GM12878 (cell line): ENCODE results near the gene SCAMP5. TPM values are rescaled to one million over a fixed set of nuclear protein-coding genes. Genes with fewer than 3 reads are reported as not detected.

Source experiments
- ATAC-seq: fragments of 200-7000 bp; cut with Tn5 transposase; 3 replicates; pipeline ENCODE4 v1.9.1; 2020; ENCODE audit warnings: mild to moderate bottlenecking, moderate library complexity
- BruUV-seq: library from RNA; stranded (reverse); fragments of 400-500 nt; replicated peaks from 2 replicates; lab custom pipeline; 2021; lab: Mats Ljungman, UMichigan
- CTCF ChIA-PET: fragments of 300-600 bp; sonication (Branson Sonifier 250); formaldehyde crosslinking; extraction: SDS; loops from one replicate; lab custom pipeline; 2021; ENCODE audit warnings: inconsistent platforms; lab: Yijun Ruan, JAX
- POLR2A ChIA-PET: fragments of 350-600 bp; formaldehyde crosslinking; extraction: SDS; loops from one replicate; lab custom pipeline; 2021; ENCODE audit warnings: inconsistent platforms; lab: Charles Lee
- RAD21 ChIA-PET: fragments of 300-600 bp; sonication (Branson Sonifier 250); formaldehyde crosslinking; loops from one replicate; lab custom pipeline; 2023; ENCODE audit warnings: antibody characterized with exemption; ENCODE audit not compliant: unreplicated experiment; lab: Charles Lee
- SMC1A ChIA-PET: fragments of 300-600 bp; sonication (Branson Sonifier 250); formaldehyde crosslinking; loops from one replicate; lab custom pipeline; 2023; ENCODE audit not compliant: unreplicated experiment, uncharacterized antibody; lab: Charles Lee
- DNase-seq: peaks from one replicate; pipeline ENCODE4 v3.0.0-alpha.2; 2011; ENCODE audit warnings: low read depth, low spot score
- FAIRE-seq: peaks from 3 replicates; lab custom pipeline; 2011; peaks lifted over from hg19 to GRCh38; lab: Jason Lieb, UNC
- H2AFZ ChIP-seq: 2 replicates; pipeline ENCODE4 v1.6.0; 2011; ENCODE audit warnings: low read depth, low read length, control low read depth; ENCODE audit not compliant: control insufficient read depth
- H3K27ac ChIP-seq: 2 replicates; pipeline ENCODE4 v1.5.1; 2011; ENCODE audit warnings: control low read depth; ENCODE audit not compliant: control insufficient read depth, insufficient read depth
- H3K27me3 ChIP-seq, 2 experiments: replicated peaks in 1 of 2; 2 replicates each; pipeline versions ENCODE4 v1.6.0 to v1.6.1; 2011; ENCODE audit warnings: low read length in 1 of 2; ENCODE audit not compliant: control insufficient read depth in 2 of 2, insufficient read depth in 2 of 2
- H3K36me3 ChIP-seq, 2 experiments: 2 replicates each; pipeline ENCODE4 v1.5.1; 2011; ENCODE audit warnings: low read length in 1 of 2; ENCODE audit not compliant: control insufficient read depth in 2 of 2, insufficient read depth in 2 of 2
- H3K4me1 ChIP-seq: 2 replicates; pipeline ENCODE4 v1.6.1; 2011; ENCODE audit warnings: mild to moderate bottlenecking, low read length, moderate library complexity, mixed read lengths; ENCODE audit not compliant: control insufficient read depth, insufficient read depth
- H3K4me2 ChIP-seq: 2 replicates; pipeline ENCODE4 v1.6.0; 2011; ENCODE audit warnings: control low read depth; ENCODE audit not compliant: control insufficient read depth, insufficient read depth
- H3K4me3 ChIP-seq: fragments of 200-600 bp; sonication (generic); 2 replicates; pipeline ENCODE4 v1.5.1; 2016
- H3K79me2 ChIP-seq: 2 replicates; pipeline ENCODE4 v1.6.0; 2011; ENCODE audit warnings: low read length; ENCODE audit not compliant: control insufficient read depth, insufficient read depth
- H3K9ac ChIP-seq: 2 replicates; pipeline ENCODE4 v1.8.0; 2011; ENCODE audit warnings: low read length, control low read depth, mixed read lengths; ENCODE audit not compliant: control insufficient read depth, insufficient read depth
- H3K9me3 ChIP-seq: replicated peaks from 3 replicates; pipeline ENCODE4 v1.5.1; 2011; ENCODE audit warnings: mild to moderate bottlenecking, low read length; ENCODE audit not compliant: control insufficient read depth, insufficient read depth
- H4K20me1 ChIP-seq: 2 replicates; pipeline ENCODE4 v1.6.0; 2011; ENCODE audit not compliant: control insufficient read depth, insufficient read depth
- ASH2L ChIP-seq: fragments of 300-600, 200-600 bp; sonication (generic); IDR thresholded peaks from 2 replicates; pipeline ENCODE4 v1.6.1; 2017; ENCODE audit warnings: low read depth, mild to moderate bottlenecking, borderline replicate concordance
- CEBPB ChIP-seq, 2 experiments: fragments of 150-350 bp in 1 of 2; IDR thresholded peaks; 2 replicates each; pipeline ENCODE4 v1.6.1; 2012 to 2014; ENCODE audit warnings: low read depth in 2 of 2, low read length in 2 of 2, borderline replicate concordance in 1 of 2, inconsistent platforms in 1 of 2
- CHD4 ChIP-seq: fragments of 200-600 bp; sonication (generic); IDR thresholded peaks from 2 replicates; pipeline ENCODE4 v1.6.1; 2016; ENCODE audit warnings: mild to moderate bottlenecking
- EP300 ChIP-seq, 2 experiments: fragments of 150-350 bp in 1 of 2; IDR thresholded peaks; 2 replicates each; pipeline ENCODE4 v1.6.1; 2011 to 2012; ENCODE audit warnings: low read depth in 2 of 2, low read length in 2 of 2, borderline replicate concordance in 1 of 2, improper control_type of control experiment in 1 of 2, inconsistent platforms in 1 of 2; ENCODE audit not compliant: control insufficient read depth in 1 of 2
- FOXM1 ChIP-seq: IDR thresholded peaks from 2 replicates; pipeline ENCODE4 v1.6.1; 2012; ENCODE audit warnings: low read depth, mild to moderate bottlenecking, inconsistent platforms, low read length, moderate library complexity
- IKZF1 ChIP-seq: fragments of 450-650 bp; conservative IDR thresholded peaks from 2 replicates; pipeline ENCODE4 v1.6.1; 2017; ENCODE audit warnings: antibody characterized with exemption, mild to moderate bottlenecking
- IKZF2 ChIP-seq, 2 experiments: fragments of 450-650 bp; IDR thresholded peaks; 2 replicates each; pipeline ENCODE4 v1.6.1; 2017; ENCODE audit warnings: mild to moderate bottlenecking in 2 of 2, moderate library complexity in 2 of 2
- NR2F1 ChIP-seq: fragments of 450-650 bp; conservative IDR thresholded peaks from 2 replicates; pipeline ENCODE4 v1.6.1; 2017; ENCODE audit warnings: mild to moderate bottlenecking
- POLR2AphosphoS2 ChIP-seq: IDR thresholded peaks from 2 replicates; pipeline ENCODE4 v1.6.1; 2011; ENCODE audit warnings: low read depth, mild to moderate bottlenecking, low read length, improper control_type of control experiment, moderate library complexity
- RFX5 ChIP-seq: IDR thresholded peaks from 2 replicates; pipeline ENCODE4 v1.6.1; 2011; ENCODE audit warnings: low read depth, low read length, improper control_type of control experiment
- SPI1 ChIP-seq: IDR thresholded peaks from 2 replicates; pipeline ENCODE4 v1.6.1; 2011; ENCODE audit warnings: low read depth, mild to moderate bottlenecking, low read length, moderate library complexity, borderline replicate concordance; ENCODE audit not compliant: insufficient read depth
- TCF12 ChIP-seq: IDR thresholded peaks from 2 replicates; pipeline ENCODE4 v1.6.1; 2011; ENCODE audit warnings: low read depth, mild to moderate bottlenecking, low read length
- TCF3 ChIP-seq: IDR thresholded peaks from 2 replicates; pipeline ENCODE4 v1.6.1; 2012; ENCODE audit warnings: low read depth, mild to moderate bottlenecking, low read length, borderline replicate concordance; ENCODE audit not compliant: insufficient read depth
- YY1 ChIP-seq: IDR thresholded peaks from 2 replicates; pipeline ENCODE4 v1.6.1; 2011; ENCODE audit warnings: low read depth, mild to moderate bottlenecking, low read length
- WGBS: methylation state at CpG from one replicate; pipeline ENCODE4 v1.1.6; 2016; ENCODE audit warnings: low lambda C conversion rate; ENCODE audit not compliant: insufficient replicate concordance, insufficient coverage; ENCODE audit errors: missing lambda C conversion rate; 5-methylcytosine and 5-hydroxymethylcytosine counted together
- in situ Hi-C: fragments of 300-500 bp; cut with MboI; formaldehyde crosslinking; loops from 9 replicates; pipeline ENCODE4 v1.14.3; 2018; ENCODE audit warnings: mixed read lengths
- intact Hi-C: fragments of 100-400 bp; cut with micrococcal nuclease; formaldehyde crosslinking; loops from one replicate; pipeline ENCODE4 v1.14.2; 2022; ENCODE audit not compliant: unreplicated experiment
- polyA plus RNA-seq, 11 experiments: library from polyadenylated mRNA; depleted of rRNA in 4 of 11; unstranded in 6 of 11; stranded (reverse) in 5 of 11; fragments of >200 nt; fragmentation: Nextera tagmentation in 4 of 11; fragmentation: Illumina TruSeq in 1 of 11; extraction: Ambion mirVana in 4 of 11; extraction: Trizol in 1 of 11; gene quantifications; 1 replicate in 1 of 11; 2 replicates in 10 of 11; pipeline versions ENCODE4 v1.2.1 to v1.2.3, GENCODE V29; 2011 to 2016; ENCODE audit warnings: inconsistent platforms in 2 of 11, missing spikeins in 2 of 11, low read depth in 1 of 11
- total RNA-seq, 4 experiments: library from RNA; depleted of rRNA in 3 of 4; stranded (reverse); fragments of >200 nt in 3 of 4; fragmentation: Illumina TruSeq in 1 of 4; extraction: Trizol in 1 of 4; gene quantifications; 2 replicates each; pipeline versions ENCODE4 v1.2.1 to v1.2.3, GENCODE V29; 2013 to 2021

The SCAMP5 gene
- total and polyA plus RNA-seq, 10 of the 15 experiments (the other 5 are each of a cell fraction or from before 2014, with no cell fraction given): 1.6 to 41.6 (median 16.9) TPM

DNA sequence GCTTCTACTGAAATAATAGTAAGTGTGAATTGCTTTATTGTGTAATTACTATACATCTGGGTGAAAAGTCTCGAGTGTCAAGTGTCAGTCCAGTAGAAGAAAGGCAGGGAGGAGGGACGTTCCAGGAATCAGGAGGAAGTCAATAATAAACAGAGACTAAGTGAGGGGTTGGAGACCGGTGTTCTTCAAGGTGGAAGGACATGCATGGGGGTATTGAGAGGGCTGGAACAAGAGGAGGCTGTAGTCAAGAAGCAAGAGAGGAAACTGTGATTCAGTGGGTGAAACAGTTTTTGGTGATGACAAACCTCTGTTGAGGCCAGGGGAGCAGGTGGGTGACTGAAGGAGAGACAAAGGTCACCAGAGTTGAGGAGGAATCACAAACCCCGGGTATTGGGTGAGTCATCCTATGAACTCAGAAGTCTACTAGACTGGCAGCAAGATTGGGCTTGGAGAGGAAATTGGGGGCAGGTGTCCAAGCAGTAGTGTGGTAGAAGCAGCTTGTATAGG, 11.6 kb upstream of the SCAMP5 start:
- H3K27me3 ChIP-seq: no peaks in the 10 kb centered on the region
- FAIRE-seq: peak; percentile 68
- H3K4me1 ChIP-seq: peaks cover 8% of the 10 kb centered on the region
- H4K20me1 ChIP-seq: no peaks in the 10 kb centered on the region
- peak overlapping the region; percentile 17; the same call in 1 of the 2 replicates for H3K4me2 ChIP-seq
- in situ Hi-C loops (no loop called here), intact Hi-C loops (no loop called here)
- DNase-seq: peak; percentile 27
- H3K9ac ChIP-seq: no peak overlapping the region
- H3K79me2 ChIP-seq: no peaks in the 10 kb centered on the region
- BruUV-seq: no TSS peak
- TF ChIP-seq SPI1 (no peak), NR2F1 (peak; percentile 77), IKZF1 (peak; percentile 27; the same call in 1 of the 2 replicates), IKZF2 (IDR thresholded peaks at IDR 0.05) (peak in 1 of 2 experiments; percentile 21; a peak in 1 of 4 replicates)
- no peak overlapping the region for H3K4me3 ChIP-seq
- ChIA-PET POLR2A (no interaction called here), CTCF (no interaction called here), SMC1A (no interaction called here), RAD21 (no interaction called here)
- no peak overlapping the region for H3K27ac ChIP-seq
- no peak overlapping the region for H2AFZ ChIP-seq
- no peaks in the 10 kb centered on the region for H3K36me3 ChIP-seq
- 1% methylated on average over 4 of the region's 4 CpGs for WGBS
- peak; percentile 94 for ATAC-seq
- no peaks in the 10 kb centered on the region for H3K9me3 ChIP-seq

DNA sequence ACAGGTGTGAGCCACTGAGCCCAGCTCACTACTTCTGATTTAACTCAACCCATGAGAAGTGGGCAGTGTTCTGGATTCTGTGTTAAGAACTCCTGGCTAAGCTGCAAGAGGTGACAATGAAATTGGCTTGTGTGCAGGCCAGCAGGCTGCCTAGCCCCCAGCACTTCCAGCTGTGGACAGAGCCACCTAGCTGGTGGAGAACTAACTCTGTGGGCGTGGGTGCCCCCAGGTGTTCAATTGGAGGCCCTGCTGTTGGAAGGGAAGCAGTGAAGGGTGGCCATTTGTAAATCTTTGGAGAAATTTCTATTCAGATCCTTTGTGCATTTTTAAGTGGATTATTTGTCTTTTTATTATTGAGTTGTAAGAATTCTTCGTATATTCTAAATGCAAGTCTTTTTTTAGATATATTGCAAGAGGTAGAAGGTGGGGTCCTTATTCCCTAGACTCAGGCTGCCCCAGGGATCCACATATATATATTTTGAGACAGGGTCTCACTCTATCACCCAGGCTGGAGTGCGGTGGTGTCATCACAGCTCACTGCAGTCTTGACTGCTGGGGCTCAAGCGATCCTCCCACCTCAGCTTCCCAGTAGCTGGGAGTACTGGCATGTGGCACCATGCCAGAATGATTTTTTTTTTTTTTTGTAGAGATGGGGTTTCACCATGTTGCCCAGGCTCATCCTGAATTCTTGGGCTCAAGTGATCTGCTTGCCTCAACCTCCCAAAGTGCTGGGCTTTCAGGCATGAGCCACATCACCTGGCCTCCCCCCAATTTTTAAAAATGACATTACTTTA, 7.2 kb upstream of the SCAMP5 start:
- in situ Hi-C loops: no loop called here
- no TSS peak for BruUV-seq
- Histone ChIP-seq H3K27ac (no peak overlapping the region), H3K9me3 (no peaks in the 10 kb centered on the region), H2AFZ (no peak overlapping the region), H3K36me3 (no peaks in the 10 kb centered on the region), H3K4me2 (no peak overlapping the region), H3K4me3 (no peak overlapping the region), H3K79me2 (no peaks in the 10 kb centered on the region), H4K20me1 (no peaks in the 10 kb centered on the region), H3K9ac (no peak overlapping the region), H3K4me1 (peaks cover 8% of the 10 kb centered on the region), H3K27me3 (no peaks in the 10 kb centered on the region)
- ChIA-PET CTCF (interaction anchor here (0.5 to 1.7 kb wide), 13 partner anchors 10 to 791 kb away, joined by 3 to 10 read pairs (median 4); partner anchors contain the start of genes FAM219B and RPP25), SMC1A (interaction anchor here (1.1 to 1.7 kb wide), 5 partner anchors 10 to 36 kb away, joined by 3 to 4 read pairs (median 3); no protein-coding TSS in a partner anchor), RAD21 (interaction anchor here (1.3 kb wide), 1 partner anchor 31 kb away, joined by 4 read pairs; the partner anchor contains the start of gene RPP25), POLR2A (interaction anchor here (0.7 kb wide), 1 partner anchor 262 kb away, joined by 4 read pairs; no protein-coding TSS in a partner anchor)
- peak; percentile 61 for FAIRE-seq
- ATAC-seq: peak; percentile 87
- 22% methylated on average over 4 of the region's 4 CpGs for WGBS
- DNase-seq: no peak
- intact Hi-C loops: loop anchor here (2.0 kb wide), 1 partner anchor 37 kb away; no protein-coding TSS in a partner anchor
- TF ChIP-seq TCF12: peak; percentile 69
- no peak for TF ChIP-seq FOXM1
- no peak for TF ChIP-seq RFX5
- no peak for TF ChIP-seq CEBPB (IDR thresholded peaks at IDR 0.05; ENCODE audit: borderline replicate concordance in 1 of 2, low read depth in 2 of 2, low read length in 2 of 2)
- no peak for TF ChIP-seq EP300 (IDR thresholded peaks at IDR 0.05; ENCODE audit: borderline replicate concordance in 1 of 2, control insufficient read depth in 1 of 2, low read depth in 2 of 2, low read length in 2 of 2)
- no peak for TF ChIP-seq NR2F1
- peak; percentile 44; the same call in 1 of the 2 replicates for TF ChIP-seq YY1
- no peak for TF ChIP-seq POLR2AphosphoS2
- TF ChIP-seq IKZF2 (IDR thresholded peaks at IDR 0.05): no peak
- no peak for TF ChIP-seq ASH2L
- 0 out of 2 replicates have a peak, but pooled peaks have one; percentile 36 for TF ChIP-seq TCF3
- TF ChIP-seq CHD4: no peak
